Skeletal muscle cell (primary cell): ENCODE results near the gene PIRT.
"Not testable (repeated sequence)": the region's sequence is repeated elsewhere in the genome, so short reads cannot be mapped to it uniquely, and the experiment has no call there.

Source experiments
- DNase-seq: peaks from one replicate; pipeline ENCODE4 v3.0.0-alpha.2; 2010; ENCODE audit warnings: low read depth
- H3K4me3 ChIP-seq: 2 replicates; pipeline ENCODE4 v1.5.1; 2011; ENCODE audit warnings: low read depth, mild to moderate bottlenecking, control low read depth, low read length, moderate library complexity

Gene PIRT

DNA sequence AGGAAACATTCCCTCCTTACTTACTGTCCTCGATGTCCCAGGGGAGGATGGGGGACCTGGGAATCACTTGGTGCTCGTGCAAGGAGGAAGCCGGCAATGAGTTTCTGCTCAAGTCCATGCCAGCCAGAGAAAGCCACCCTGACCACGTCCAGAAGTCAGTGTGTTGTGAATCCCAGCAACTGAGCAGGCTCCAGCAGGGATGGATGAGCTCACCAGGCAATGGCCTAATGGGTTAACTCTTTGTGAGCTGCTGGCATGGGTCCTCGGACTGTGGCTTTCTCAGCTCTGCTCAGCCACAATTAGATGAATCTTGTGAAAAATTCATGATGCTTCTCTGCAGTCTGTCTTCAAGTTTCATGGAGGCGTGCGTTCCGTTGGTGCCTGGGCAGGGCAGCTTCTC, at the start of gene PIRT:
Gene PIRT, minus strand, starts transcription at position 167 of the 400 bp plus-strand sequence. CDS start 12,442 bp downstream, outside the sequence.
- no peak for DNase-seq
- H3K4me3 ChIP-seq: no peak within 1 kb of the TSS

DNA sequence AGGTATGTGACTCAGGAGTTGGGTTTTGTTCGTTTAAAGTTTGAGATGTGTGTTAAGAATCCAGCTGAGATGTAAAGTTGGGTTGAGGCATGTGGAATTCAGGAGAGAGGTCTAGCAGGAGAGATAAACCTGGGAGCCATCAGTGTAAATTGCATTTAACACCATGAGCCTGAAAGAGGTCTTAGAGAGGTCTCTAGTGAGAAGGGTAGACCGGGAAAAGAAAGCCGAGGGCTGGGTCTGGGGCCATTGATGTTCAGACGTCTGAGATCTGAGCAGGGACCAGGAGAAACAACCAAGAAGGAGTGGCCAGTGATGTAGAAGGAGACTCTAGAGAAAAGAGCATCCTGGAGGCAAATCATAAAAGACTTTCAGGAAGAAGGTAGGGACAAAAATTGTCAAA, 44.1 kb upstream of the PIRT start:
- no peak for DNase-seq

DNA sequence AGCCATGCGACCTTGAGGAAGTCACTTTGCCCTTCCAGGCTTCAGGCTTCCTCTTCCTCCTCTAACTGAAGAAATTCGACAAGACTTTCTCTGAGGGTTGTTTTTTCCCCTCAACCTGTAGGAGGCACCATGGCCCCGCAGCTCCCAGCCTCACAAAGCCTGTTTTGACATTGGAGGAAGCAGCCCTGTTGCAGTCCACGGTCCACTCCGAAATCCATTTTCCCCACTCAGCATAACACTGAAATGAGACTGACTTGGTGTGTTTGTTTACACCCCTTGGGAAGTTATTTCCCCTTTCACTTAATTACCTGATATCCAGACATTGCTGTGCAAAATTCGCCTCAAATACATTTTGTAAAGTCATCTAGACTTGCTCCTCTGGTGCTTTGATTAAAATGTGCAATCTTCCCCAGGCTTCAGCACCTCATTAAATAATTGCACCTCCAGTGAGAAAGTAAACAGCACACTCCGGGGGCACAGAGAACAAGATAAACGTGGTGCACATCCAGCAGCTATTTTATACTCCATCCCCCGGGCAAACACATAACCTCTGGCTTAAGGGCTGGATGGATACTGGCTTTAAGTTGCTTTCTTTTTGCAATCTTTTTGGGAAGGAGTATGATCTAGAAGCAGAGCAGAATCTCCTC, 41.4 kb upstream of the PIRT start:
- DNase-seq: no peak
- no peak overlapping the region for H3K4me3 ChIP-seq

More for the DNA sequence above, 44.1 kb upstream of the PIRT start:
- H3K4me3 ChIP-seq: no peak overlapping the region

DNA sequence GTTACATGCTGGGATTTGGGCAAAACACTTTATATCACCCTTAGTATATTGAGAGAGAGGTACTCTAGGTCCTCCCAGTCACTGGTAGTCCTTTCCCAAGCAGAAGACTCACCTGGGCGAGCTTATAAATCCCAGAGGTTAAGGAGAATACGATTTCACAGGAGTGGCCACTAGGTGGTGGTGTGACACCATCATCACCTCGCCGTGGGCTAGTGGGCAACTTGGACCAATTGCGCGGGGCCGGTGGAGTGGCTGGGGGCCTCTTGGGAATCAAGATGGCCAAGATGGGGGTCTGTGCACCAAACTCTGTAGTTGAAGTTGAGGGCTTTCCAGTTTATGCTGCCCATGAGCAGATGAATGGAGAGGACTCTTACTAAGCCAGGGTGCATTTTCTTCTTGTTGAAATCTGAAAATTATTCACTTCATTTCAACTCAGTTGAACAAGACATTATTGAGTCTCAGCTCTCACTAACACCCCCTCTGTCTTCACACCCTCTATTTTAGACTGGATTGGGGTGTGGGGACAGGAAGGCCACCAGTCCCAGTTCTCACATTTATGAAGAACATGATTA, 38.2 kb upstream of the PIRT start:
- DNase-seq: no peak
- no peak overlapping the region for H3K4me3 ChIP-seq

DNA sequence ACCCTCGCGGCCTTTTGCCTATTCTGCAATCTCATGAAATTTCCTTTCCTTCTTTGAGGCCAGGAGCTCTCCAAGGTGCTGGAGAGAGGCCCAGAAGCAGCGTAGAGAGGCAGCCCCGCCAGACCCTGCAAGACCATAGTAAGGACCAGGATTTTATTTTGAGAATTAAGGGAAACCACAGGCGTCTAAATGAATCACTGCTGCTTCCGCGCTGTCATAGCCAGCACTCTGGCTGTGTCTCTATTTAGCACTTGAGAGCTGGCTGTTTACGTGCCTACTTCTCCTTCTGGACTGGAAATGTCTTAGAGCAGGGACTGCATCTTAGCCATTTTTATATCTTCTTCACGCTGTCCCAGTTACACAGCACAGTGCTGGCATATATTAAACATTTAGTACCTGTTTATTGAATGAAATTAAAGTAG, 37.6 kb upstream of the PIRT start:
- DNase-seq: no peak
- no peak overlapping the region for H3K4me3 ChIP-seq

DNA sequence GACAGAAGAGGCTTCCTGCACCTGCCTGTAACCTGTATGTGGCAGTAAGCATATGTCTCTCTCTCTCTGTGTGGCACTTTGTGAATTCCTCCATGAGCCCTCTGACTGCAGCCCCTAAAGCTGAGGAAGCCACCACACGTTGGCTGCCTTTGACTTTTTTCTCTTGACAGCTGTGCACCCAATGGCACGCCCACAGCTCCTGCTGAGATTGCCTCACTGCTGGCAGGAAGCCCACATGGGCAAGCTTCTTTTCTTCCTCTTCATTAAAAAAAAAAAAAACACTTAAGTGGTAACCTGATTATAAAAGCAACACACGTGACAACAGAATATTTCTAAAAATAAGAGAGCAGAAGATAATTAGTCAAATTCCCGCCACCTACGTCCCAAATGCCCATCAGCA, 34.0 kb upstream of the PIRT start:
- no peak for DNase-seq
- H3K4me3 ChIP-seq: no peak overlapping the region

DNA sequence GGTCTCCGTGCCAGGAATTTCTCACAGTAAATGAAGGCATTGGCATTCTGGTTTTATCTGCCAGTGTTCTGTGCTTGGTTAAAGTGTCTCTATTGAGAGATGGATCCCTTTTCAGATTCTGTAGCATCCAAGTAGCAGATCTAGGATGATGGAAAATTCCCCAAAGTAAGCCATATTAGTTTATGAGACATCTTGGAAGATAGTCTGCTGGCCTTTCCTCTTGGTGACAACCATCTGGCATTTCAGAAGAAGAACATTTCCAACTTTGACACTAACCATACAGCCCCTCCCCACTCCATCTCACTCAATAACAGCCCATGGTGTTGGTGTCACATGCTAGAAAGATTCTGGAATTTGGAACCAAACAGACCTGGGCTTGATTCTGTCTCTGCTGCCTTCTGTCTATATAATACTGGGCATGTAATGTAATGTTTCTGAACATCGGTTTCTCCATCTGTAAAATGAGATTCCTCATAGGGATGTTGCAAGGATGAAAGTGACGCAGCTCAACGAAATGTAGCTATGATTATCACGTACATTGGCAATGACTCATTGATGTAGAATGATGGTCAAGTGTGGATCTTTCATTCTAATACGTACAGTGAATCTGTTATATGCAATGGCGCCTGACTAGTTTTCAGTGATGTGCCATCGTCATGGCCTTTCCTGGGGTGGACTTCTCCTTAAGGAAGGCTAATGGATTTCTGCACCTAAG, 32.6 kb upstream of the PIRT start:
- H3K4me3 ChIP-seq: no peak overlapping the region
- no peak for DNase-seq

DNA sequence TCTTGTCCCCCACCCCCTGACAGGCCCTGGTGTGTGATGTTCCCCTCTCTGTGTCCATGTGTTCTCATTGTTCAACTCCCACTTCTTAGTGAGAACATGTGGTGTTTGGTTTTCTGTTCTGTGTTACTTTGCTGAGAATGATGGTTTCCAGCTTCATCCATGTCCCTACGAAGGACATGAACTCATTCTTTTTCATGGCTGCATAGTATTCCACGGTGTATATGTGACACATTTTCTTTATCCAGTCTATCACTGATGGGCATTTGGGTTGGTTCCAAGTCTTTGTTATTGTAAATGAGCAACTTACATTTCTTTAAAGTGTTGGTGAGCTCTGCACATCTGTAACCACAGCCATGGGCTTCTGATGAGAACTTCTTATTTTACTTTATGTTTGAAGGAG, 30.9 kb upstream of the PIRT start:
- not testable (repeated sequence) for DNase-seq, H3K4me3 ChIP-seq

DNA sequence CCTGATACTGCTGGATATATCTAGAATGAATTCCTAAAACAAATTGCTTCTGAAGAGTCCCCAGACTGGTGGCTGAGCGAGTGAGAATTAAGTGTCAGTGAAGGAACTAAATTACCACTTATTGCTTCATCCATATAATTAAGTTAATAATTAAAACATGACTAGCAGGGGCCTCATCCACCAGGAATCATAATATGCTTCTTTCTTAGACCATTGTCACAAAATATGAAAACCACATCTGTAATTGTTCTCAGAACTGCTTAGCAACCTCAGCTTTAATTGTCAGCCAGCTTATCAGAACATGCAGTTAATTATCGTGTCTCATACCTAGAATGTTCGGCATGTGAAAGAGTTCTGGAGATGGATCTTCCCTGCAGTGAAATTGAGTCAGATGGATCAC, 21.2 kb upstream of the PIRT start:
- no peak for DNase-seq
- no peak overlapping the region for H3K4me3 ChIP-seq

DNA sequence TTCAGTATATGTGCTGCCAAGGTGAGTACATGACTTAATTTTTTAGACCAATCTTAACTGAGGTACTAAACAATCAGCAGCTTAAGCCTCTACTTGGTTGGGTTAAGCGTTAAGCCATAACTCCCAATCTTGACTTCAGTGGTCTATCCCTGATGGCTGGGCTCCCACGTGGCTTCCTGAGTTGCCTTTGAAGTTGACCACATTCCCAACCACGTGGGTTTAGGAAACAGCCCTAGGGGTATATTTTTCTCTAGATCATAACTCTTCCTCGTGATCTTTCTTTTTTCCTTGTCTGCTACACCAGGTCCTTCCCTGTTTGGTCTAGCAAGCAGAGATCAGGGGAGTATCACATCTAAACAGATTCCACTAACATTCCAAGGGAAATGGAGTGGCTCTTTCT, 20.1 kb upstream of the PIRT start:
- H3K4me3 ChIP-seq: no peak overlapping the region

DNA sequence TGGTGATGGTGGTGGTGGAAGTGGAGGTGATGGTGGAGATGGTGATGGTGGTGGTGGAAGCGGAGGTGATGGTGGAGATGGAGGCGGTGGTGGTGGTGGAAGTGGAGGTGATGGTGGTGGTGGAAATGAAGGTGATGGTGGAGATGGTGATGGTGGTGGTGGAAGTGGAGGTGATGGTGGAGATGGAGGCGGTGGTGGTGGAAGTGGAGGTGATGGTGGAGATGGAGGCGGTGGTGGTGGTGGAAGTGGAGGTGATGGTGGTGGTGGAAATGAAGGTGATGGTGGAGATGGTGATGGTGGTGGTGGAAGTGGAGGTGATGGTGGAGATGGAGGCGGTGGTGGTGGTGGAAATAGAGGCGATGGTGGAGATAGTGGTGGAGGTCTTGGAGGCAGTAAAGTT, 8.7 kb upstream of the PIRT start:
- not testable (repeated sequence) for DNase-seq, H3K4me3 ChIP-seq

More for the DNA sequence above, 20.1 kb upstream of the PIRT start:
- no peak for DNase-seq

DNA sequence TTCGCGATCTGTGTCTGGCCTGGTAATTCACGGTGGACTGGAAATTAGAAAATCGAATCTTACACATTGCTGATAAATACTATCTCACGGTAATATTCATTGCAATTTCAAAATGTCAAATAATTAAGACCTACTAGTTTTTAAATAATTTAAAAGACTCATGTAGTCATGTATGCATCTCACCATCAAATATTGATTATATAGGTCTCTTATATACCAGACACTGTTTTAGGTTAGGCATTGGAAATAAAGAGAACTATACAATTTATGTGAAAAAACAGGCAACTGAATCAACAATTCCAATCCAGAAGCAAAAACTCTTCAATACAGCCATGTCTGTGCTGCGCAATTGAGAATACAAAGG, 7.5 kb upstream of the PIRT start:
- no peak for DNase-seq
- H3K4me3 ChIP-seq: peak overlapping the region; percentile 49

DNA sequence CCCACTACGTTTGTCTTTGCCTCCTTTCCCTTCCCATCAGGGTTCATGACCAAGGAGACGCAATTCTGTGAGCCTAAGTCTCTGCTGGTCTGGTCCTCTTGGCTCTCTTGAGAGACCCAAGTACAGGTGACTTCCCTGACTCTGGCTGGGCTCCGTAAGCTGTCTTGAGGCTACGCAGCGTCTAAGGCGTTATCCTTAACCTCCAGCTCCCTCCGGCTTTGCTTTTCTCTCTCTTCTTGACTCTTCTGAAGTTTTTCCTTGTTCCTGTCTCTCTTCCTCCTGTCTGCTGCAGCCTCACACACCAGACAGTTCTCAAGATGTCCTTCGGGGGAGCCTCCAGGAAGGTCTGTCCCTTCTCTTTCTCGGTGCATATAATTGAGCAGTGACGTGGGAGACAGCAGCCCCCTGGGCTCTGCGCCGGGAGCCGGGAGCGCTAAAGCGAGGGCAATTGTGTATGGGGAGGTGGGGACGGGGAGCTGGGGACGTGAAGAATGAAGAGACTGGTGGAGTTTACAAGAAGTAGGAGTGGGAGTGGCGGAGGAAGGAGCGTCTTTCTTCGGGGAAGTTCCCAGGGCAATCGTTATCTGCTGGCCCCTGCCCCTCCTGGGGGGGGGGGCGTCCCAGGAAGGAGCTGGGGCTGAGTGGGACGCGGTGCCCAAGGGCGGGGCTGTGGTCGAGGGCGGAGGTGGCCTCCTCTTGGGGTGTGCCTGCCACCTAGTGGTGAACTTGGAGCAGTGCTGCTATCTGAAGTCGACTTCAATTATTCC, 6.9 kb upstream of the PIRT start:
- peak overlapping the region; percentile 49 for H3K4me3 ChIP-seq
- peak; percentile 8 for DNase-seq

DNA sequence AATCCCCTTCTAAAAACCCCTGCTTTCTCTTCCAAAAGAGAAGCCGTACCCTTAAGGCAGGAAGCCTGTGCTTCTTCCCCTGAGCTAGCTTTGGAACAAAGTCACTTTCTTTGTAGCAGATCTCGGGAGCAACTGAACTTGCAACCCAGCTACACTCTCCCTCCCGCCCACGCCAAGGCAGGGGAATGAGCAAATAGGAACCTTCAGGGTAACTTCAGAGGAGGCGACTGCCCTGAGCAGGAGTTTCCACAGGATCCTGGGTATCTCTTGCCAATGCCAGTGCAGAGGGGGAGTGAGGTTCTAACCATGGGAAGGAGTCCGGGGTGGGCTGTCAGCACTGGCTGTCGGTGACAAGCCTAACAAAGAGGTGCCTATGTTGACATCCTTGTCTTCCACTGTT, 5.9 kb upstream of the PIRT start:
- H3K4me3 ChIP-seq: no peak overlapping the region
- DNase-seq: no peak

DNA sequence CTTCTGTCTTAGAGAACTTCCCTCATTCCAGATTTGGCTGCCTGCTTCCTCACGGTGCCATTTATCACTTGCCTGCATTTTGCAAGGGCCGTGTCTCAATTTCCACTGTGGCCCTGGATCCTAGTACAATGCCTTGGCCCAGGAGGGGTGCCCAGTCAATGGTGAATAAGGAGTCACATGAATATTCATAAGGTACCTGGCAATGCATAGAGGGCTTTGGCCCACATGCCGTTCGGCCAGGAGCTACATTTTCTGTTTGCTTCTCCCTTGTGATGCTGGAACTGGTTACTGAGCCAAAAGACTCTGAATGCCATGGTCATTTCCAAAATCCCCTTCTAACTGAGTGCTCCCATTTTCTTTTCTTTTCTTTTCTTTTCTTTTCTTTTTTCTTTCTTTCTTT, 4.8 kb upstream of the PIRT start:
- DNase-seq: no peak
- no peak overlapping the region for H3K4me3 ChIP-seq

DNA sequence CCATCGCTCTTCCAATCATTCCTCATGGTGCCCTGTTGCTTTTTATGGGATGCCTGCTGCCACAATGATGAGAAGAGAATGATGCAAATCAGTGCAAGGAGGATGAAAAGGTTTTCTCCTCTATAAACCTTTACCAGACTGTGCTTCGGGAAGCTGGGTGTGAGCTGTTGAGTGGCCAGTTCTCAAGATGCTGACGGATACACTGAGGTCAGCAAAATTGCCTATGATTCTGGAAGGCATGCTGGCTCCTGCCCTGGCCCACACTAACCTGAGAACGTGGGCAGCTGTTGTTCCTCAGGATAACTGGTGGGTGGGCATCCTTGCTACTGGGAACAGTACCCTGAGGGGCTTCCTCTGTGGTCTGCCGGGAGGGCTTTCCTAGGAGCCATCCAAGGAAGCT, 795 bp upstream of the PIRT start:
- no peak overlapping the region for H3K4me3 ChIP-seq
- no peak for DNase-seq

DNA sequence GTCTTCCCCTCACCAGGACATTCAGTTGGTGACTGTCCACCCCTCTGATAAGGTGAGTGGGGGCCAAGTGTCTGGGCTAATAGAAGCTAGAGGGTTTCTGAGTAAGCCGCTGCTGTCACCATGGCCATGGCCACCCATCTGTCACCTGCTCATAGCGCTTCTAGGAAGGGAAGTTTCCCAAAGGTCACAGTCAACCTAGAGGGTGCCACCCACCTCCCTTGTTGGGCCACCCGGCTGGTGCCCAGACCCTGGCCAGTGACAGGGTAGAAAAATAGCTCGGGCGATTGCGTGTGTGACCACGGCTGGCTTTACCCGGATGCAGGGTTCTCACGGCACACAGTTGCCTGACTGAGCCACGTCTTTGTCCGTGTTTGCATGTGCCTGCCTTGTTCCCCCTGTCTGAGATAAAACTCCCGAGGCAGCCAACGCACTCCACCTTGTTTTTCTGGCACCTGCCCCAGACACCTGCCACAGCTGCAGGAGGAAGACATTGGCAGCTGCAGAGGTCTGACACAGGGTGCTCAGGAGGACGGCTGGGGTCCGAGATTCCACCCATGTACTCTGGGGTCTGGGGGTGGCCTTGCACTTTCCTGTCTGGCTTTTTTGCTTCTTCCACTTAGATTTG, 809 bp downstream of the PIRT start:
- DNase-seq: no peak
- H3K4me3 ChIP-seq: no peak overlapping the region

DNA sequence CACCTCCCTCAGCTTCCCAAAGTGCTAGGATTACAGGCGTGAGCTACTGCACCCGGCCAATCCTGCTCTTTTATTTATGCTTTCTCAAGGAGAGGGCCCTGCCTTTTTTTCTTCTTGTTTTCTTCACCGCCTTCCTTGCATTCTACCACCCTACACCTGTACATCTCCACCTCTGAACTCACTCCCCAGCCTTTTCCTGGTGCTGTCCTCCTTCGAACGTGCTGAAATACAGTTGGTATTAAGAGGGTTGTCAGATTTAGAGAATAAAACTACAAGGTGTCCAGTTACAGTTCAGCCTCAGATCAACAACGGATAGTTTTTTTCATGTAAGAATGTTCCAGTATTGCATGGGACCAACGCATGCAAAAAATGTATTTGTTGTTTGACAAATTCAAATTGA, 1.7 kb downstream of the PIRT start:
- no peak for DNase-seq
- H3K4me3 ChIP-seq: no peak overlapping the region

DNA sequence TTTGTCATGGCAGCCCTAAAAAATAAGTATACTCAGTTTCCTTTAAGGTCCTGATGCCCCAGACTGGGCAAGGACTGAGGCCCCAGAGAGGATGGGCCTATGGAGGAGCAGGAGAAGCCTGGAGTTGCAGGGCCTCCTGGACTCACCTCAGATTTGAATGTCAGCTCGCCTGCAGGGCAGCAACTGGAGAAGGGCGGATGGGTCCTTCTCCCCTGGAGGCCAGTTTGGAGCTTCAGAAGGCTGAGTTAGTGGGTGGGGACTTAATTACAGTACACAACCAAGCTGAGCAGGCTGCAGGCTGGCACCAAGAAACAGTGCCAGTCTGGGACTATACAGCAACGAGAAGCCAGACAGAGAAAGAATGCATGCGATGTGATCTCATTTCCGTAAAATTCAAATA, 6.2 kb downstream of the PIRT start:
- no peak overlapping the region for H3K4me3 ChIP-seq
- DNase-seq: no peak
